ENCODE results near the gene NR2F1-AS1.

DNA sequence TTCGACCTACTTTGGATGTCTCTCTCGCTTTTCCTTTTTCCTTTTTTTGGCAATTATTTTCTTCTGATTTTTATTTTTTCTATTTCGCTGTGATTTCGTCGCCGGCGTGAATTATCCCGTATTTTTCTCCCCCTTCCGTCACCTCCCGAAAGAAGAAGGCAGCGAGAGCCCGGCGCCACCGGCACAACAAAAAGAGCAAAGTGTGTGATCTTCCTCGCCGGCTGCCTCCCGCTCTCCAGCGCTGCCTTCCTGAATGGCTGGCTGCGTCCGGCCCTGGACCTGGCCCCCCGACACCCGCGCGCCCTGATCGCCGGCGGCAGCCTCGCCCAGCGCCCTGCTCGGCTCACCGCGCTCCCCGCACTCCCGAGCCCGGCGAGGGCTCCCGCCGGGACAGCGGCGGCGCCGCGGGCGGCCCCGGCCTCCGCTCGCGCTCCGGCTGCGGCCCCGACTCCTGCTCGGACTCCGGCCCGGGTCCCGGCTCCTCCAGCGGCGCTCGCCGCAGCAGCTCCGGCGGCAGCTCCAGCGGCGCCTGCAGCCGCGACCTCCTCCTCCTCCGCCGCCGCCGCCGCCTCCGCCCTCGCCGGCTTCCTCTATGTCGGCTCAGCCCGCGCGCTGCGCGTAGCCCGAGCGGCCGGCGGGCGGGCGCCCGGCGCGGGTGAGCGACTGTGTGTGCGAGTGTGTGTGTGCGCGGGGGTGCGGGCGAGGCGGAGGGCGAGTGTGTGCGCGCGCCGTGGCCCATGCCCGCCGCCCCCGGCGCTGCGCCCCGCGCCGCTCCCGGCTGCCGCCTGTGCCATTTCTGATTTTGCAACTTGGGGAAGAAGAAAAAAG lies 3.0 kb upstream of the NR2F1-AS1 start:
- no peak for TF ChIP-seq ETV6 (CRISPR knock-in tag; IDR thresholded peaks at IDR 0.05)
- TF ChIP-seq, protein P1, sequence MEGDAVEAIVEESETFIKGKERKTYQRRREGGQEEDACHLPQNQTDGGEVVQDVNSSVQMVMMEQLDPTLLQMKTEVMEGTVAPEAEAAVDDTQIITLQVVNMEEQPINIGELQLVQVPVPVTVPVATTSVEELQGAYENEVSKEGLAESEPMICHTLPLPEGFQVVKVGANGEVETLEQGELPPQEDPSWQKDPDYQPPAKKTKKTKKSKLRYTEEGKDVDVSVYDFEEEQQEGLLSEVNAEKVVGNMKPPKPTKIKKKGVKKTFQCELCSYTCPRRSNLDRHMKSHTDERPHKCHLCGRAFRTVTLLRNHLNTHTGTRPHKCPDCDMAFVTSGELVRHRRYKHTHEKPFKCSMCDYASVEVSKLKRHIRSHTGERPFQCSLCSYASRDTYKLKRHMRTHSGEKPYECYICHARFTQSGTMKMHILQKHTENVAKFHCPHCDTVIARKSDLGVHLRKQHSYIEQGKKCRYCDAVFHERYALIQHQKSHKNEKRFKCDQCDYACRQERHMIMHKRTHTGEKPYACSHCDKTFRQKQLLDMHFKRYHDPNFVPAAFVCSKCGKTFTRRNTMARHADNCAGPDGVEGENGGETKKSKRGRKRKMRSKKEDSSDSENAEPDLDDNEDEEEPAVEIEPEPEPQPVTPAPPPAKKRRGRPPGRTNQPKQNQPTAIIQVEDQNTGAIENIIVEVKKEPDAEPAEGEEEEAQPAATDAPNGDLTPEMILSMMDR (IDR thresholded peaks at IDR 0.05), result no peak
- TF ChIP-seq, protein P2, sequence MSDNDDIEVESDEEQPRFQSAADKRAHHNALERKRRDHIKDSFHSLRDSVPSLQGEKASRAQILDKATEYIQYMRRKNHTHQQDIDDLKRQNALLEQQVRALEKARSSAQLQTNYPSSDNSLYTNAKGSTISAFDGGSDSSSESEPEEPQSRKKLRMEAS (CRISPR knock-in tag; IDR thresholded peaks at IDR 0.05), result no peak
- no peak for TF ChIP-seq SP1 (CRISPR knock-in tag; conservative IDR thresholded peaks at IDR 0.05)
- TF ChIP-seq, protein P3, sequence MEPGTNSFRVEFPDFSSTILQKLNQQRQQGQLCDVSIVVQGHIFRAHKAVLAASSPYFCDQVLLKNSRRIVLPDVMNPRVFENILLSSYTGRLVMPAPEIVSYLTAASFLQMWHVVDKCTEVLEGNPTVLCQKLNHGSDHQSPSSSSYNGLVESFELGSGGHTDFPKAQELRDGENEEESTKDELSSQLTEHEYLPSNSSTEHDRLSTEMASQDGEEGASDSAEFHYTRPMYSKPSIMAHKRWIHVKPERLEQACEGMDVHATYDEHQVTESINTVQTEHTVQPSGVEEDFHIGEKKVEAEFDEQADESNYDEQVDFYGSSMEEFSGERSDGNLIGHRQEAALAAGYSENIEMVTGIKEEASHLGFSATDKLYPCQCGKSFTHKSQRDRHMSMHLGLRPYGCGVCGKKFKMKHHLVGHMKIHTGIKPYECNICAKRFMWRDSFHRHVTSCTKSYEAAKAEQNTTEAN (CRISPR knock-in tag; IDR thresholded peaks at IDR 0.05), result no peak
- TF ChIP-seq, protein P4, sequence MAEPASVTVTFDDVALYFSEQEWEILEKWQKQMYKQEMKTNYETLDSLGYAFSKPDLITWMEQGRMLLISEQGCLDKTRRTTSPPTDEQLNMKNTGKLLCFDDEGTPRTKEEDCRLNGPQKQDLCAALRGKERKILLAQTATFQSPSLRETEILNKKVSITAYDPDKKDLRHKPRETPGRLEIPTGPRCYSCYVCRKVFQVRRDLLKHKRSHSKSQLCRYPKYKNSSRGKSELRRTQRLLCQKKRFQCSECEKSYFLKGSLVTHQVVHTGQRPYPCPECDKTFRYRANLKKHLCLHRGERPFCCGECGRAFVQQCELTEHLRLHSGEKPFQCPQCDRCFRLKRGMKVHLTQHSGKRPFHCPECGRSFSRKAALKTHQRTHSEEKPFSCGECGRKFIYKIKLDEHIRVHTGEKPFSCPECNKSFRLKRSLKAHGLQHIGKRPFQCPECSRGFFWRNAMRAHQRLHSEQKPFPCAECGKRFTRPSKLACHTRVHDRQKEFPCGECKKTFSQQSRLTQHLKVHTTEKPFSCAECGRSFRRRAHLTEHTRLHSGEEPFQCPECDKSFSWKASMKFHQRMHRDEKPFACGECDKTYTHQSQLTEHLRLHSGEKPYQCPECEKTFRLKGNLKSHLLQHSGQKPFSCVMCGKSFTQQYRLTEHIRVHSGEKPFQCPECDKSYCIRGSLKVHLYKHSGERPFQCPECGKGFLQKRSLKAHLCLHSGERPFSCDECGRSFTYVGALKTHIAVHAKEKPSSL (CRISPR knock-in tag; conservative IDR thresholded peaks at IDR 0.05), result no peak
- TF ChIP-seq, protein P5, sequence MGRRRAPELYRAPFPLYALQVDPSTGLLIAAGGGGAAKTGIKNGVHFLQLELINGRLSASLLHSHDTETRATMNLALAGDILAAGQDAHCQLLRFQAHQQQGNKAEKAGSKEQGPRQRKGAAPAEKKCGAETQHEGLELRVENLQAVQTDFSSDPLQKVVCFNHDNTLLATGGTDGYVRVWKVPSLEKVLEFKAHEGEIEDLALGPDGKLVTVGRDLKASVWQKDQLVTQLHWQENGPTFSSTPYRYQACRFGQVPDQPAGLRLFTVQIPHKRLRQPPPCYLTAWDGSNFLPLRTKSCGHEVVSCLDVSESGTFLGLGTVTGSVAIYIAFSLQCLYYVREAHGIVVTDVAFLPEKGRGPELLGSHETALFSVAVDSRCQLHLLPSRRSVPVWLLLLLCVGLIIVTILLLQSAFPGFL (CRISPR knock-in tag; IDR thresholded peaks at IDR 0.05; ENCODE audit: borderline replicate concordance), result no peak
- TF ChIP-seq, protein P6, sequence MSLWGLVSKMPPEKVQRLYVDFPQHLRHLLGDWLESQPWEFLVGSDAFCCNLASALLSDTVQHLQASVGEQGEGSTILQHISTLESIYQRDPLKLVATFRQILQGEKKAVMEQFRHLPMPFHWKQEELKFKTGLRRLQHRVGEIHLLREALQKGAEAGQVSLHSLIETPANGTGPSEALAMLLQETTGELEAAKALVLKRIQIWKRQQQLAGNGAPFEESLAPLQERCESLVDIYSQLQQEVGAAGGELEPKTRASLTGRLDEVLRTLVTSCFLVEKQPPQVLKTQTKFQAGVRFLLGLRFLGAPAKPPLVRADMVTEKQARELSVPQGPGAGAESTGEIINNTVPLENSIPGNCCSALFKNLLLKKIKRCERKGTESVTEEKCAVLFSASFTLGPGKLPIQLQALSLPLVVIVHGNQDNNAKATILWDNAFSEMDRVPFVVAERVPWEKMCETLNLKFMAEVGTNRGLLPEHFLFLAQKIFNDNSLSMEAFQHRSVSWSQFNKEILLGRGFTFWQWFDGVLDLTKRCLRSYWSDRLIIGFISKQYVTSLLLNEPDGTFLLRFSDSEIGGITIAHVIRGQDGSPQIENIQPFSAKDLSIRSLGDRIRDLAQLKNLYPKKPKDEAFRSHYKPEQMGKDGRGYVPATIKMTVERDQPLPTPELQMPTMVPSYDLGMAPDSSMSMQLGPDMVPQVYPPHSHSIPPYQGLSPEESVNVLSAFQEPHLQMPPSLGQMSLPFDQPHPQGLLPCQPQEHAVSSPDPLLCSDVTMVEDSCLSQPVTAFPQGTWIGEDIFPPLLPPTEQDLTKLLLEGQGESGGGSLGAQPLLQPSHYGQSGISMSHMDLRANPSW (CRISPR knock-in tag; conservative IDR thresholded peaks at IDR 0.05; ENCODE audit: low read depth), result no peak
- TF ChIP-seq FOXP1 (CRISPR knock-in tag; IDR thresholded peaks at IDR 0.05; ENCODE audit: borderline replicate concordance), result no peak
- no peak for TF ChIP-seq ZNF121 (CRISPR knock-in tag; IDR thresholded peaks at IDR 0.05)
- no peak for TF ChIP-seq TCF7 (CRISPR knock-in tag; IDR thresholded peaks at IDR 0.05; ENCODE audit: low read depth)
- TF ChIP-seq, protein P7, sequence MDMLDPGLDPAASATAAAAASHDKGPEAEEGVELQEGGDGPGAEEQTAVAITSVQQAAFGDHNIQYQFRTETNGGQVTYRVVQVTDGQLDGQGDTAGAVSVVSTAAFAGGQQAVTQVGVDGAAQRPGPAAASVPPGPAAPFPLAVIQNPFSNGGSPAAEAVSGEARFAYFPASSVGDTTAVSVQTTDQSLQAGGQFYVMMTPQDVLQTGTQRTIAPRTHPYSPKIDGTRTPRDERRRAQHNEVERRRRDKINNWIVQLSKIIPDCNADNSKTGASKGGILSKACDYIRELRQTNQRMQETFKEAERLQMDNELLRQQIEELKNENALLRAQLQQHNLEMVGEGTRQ (CRISPR knock-in tag; IDR thresholded peaks at IDR 0.05), result no peak
- TF ChIP-seq, protein P8, sequence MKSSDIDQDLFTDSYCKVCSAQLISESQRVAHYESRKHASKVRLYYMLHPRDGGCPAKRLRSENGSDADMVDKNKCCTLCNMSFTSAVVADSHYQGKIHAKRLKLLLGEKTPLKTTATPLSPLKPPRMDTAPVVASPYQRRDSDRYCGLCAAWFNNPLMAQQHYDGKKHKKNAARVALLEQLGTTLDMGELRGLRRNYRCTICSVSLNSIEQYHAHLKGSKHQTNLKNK (CRISPR knock-in tag; IDR thresholded peaks at IDR 0.05), result no peak
